ENCODE data around the gene MAP2K3. TPM values are rescaled to one million over a fixed set of nuclear protein-coding genes. Genes with fewer than 3 reads are reported as not detected.

Gene MAP2K3
- total and polyA plus RNA-seq, 2 of the 8 experiments (the other 6 are each of a cell fraction or from before 2014, with no cell fraction given): 16.9 to 33.5 TPM

DNA sequence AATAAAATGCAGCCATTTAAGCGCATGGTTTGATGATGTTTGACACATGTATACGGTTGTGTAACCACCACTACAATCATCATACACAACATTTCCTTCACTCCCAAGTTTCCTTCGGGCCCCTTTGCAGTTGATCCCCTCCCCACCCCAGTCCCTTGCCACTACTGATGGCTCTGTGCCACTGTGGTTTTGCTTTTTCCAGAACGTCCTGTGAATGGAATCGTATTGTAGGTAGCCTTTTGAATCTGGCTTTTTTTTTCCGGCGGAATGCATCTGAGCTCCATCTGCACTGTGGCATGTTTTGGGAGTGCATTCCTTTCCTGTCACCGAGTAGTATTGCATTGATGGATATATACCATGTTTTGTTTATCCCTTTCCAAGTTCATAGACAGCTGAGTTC, 15.1 kb upstream of the MAP2K3 start (continued):
- TF ChIP-seq, protein P1, sequence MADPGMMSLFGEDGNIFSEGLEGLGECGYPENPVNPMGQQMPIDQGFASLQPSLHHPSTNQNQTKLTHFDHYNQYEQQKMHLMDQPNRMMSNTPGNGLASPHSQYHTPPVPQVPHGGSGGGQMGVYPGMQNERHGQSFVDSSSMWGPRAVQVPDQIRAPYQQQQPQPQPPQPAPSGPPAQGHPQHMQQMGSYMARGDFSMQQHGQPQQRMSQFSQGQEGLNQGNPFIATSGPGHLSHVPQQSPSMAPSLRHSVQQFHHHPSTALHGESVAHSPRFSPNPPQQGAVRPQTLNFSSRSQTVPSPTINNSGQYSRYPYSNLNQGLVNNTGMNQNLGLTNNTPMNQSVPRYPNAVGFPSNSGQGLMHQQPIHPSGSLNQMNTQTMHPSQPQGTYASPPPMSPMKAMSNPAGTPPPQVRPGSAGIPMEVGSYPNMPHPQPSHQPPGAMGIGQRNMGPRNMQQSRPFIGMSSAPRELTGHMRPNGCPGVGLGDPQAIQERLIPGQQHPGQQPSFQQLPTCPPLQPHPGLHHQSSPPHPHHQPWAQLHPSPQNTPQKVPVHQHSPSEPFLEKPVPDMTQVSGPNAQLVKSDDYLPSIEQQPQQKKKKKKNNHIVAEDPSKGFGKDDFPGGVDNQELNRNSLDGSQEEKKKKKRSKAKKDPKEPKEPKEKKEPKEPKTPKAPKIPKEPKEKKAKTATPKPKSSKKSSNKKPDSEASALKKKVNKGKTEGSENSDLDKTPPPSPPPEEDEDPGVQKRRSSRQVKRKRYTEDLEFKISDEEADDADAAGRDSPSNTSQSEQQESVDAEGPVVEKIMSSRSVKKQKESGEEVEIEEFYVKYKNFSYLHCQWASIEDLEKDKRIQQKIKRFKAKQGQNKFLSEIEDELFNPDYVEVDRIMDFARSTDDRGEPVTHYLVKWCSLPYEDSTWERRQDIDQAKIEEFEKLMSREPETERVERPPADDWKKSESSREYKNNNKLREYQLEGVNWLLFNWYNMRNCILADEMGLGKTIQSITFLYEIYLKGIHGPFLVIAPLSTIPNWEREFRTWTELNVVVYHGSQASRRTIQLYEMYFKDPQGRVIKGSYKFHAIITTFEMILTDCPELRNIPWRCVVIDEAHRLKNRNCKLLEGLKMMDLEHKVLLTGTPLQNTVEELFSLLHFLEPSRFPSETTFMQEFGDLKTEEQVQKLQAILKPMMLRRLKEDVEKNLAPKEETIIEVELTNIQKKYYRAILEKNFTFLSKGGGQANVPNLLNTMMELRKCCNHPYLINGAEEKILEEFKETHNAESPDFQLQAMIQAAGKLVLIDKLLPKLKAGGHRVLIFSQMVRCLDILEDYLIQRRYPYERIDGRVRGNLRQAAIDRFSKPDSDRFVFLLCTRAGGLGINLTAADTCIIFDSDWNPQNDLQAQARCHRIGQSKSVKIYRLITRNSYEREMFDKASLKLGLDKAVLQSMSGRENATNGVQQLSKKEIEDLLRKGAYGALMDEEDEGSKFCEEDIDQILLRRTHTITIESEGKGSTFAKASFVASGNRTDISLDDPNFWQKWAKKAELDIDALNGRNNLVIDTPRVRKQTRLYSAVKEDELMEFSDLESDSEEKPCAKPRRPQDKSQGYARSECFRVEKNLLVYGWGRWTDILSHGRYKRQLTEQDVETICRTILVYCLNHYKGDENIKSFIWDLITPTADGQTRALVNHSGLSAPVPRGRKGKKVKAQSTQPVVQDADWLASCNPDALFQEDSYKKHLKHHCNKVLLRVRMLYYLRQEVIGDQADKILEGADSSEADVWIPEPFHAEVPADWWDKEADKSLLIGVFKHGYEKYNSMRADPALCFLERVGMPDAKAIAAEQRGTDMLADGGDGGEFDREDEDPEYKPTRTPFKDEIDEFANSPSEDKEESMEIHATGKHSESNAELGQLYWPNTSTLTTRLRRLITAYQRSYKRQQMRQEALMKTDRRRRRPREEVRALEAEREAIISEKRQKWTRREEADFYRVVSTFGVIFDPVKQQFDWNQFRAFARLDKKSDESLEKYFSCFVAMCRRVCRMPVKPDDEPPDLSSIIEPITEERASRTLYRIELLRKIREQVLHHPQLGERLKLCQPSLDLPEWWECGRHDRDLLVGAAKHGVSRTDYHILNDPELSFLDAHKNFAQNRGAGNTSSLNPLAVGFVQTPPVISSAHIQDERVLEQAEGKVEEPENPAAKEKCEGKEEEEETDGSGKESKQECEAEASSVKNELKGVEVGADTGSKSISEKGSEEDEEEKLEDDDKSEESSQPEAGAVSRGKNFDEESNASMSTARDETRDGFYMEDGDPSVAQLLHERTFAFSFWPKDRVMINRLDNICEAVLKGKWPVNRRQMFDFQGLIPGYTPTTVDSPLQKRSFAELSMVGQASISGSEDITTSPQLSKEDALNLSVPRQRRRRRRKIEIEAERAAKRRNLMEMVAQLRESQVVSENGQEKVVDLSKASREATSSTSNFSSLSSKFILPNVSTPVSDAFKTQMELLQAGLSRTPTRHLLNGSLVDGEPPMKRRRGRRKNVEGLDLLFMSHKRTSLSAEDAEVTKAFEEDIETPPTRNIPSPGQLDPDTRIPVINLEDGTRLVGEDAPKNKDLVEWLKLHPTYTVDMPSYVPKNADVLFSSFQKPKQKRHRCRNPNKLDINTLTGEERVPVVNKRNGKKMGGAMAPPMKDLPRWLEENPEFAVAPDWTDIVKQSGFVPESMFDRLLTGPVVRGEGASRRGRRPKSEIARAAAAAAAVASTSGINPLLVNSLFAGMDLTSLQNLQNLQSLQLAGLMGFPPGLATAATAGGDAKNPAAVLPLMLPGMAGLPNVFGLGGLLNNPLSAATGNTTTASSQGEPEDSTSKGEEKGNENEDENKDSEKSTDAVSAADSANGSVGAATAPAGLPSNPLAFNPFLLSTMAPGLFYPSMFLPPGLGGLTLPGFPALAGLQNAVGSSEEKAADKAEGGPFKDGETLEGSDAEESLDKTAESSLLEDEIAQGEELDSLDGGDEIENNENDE (IDR thresholded peaks at IDR 0.05; ENCODE audit: insufficient replicate concordance, low read length): no peak
- no peak for TF ChIP-seq SRF (IDR thresholded peaks at IDR 0.05; ENCODE audit: low read depth, low read length)
- TF ChIP-seq TEAD4 (IDR thresholded peaks at IDR 0.05; ENCODE audit: low read depth, low read length): no peak
- TF ChIP-seq EGR1 (IDR thresholded peaks at IDR 0.05; ENCODE audit: borderline replicate concordance, low read depth, low read length): no peak
- TF ChIP-seq TAF7 (optimal IDR thresholded peaks at IDR 0.05; ENCODE audit: borderline replicate concordance, low read depth, low read length): no peak
- no peak for TF ChIP-seq PHF8 (conservative IDR thresholded peaks at IDR 0.05; ENCODE audit: low read depth, low read length)
- TF ChIP-seq JUN (IDR thresholded peaks at IDR 0.05; ENCODE audit: low read depth, low read length): no peak
- no peak for TF ChIP-seq CBX8 (IDR thresholded peaks at IDR 0.05; ENCODE audit: borderline replicate concordance, low read depth, low read length)
- TF ChIP-seq RNF2 (IDR thresholded peaks at IDR 0.05; ENCODE audit: borderline replicate concordance, low read depth, low read length, missing control alignments, poor library complexity, severe bottlenecking): no peak
- no peak for TF ChIP-seq POLR2AphosphoS5 (IDR thresholded peaks at IDR 0.05; ENCODE audit: low read depth, low read length)
- TF ChIP-seq, protein P2, sequence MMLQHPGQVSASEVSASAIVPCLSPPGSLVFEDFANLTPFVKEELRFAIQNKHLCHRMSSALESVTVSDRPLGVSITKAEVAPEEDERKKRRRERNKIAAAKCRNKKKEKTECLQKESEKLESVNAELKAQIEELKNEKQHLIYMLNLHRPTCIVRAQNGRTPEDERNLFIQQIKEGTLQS (IDR thresholded peaks at IDR 0.05; ENCODE audit: insufficient read depth, low read depth, low read length): no peak
